Osteoblast (primary cell): ENCODE results near the gene ANKRD33B. TPM values are rescaled to one million over a fixed set of nuclear protein-coding genes. Genes with fewer than 3 reads are reported as not detected.

ENCODE experiments used
- DNase-seq: peaks from one replicate; pipeline ENCODE4 v3.0.0; 2011; ENCODE audit warnings: low spot score, mixed read lengths; ENCODE audit not compliant: insufficient read length; ENCODE audit errors: missing footprints
- H2AFZ ChIP-seq: 2 replicates; pipeline ENCODE4 v1.6.0; 2011; ENCODE audit warnings: mild to moderate bottlenecking, low read length
- H3K27ac ChIP-seq: 2 replicates; pipeline ENCODE4 v1.5.1; 2011; ENCODE audit warnings: mild to moderate bottlenecking, low read depth, low read length, moderate library complexity
- H3K27me3 ChIP-seq: 2 replicates; pipeline ENCODE4 v1.6.0; 2012; ENCODE audit warnings: mild to moderate bottlenecking, control low read depth, inconsistent platforms, low read length, moderate library complexity; ENCODE audit not compliant: insufficient read depth
- H3K36me3 ChIP-seq: 2 replicates; pipeline ENCODE4 v1.5.1; 2011; ENCODE audit warnings: mild to moderate bottlenecking, low read length, control low read depth, moderate library complexity; ENCODE audit not compliant: insufficient read depth
- H3K4me1 ChIP-seq: 2 replicates; pipeline ENCODE4 v1.5.1; 2011; ENCODE audit warnings: mild to moderate bottlenecking, low read length, control low read depth, moderate library complexity; ENCODE audit not compliant: insufficient read depth
- H3K4me2 ChIP-seq: 2 replicates; pipeline ENCODE4 v1.6.0; 2011; ENCODE audit warnings: mild to moderate bottlenecking, low read length; ENCODE audit not compliant: insufficient read depth
- H3K4me3 ChIP-seq: fragments of 200-600 bp; sonication (generic); 3 replicates; pipeline ENCODE4 v1.5.1; 2012; ENCODE audit warnings: mild to moderate bottlenecking, low read length, inconsistent platforms; ENCODE audit not compliant: insufficient read depth
- H3K79me2 ChIP-seq: 2 replicates; pipeline ENCODE4 v1.6.0; 2012; ENCODE audit warnings: mild to moderate bottlenecking, low read length, control low read depth, inconsistent platforms; ENCODE audit not compliant: insufficient read depth
- H3K9me3 ChIP-seq: 2 replicates; pipeline ENCODE4 v1.5.1; 2011; ENCODE audit warnings: low read depth, low read length, control low read depth
- H4K20me1 ChIP-seq: 2 replicates; pipeline ENCODE4 v1.6.0; 2012; ENCODE audit warnings: mild to moderate bottlenecking, low read length, control low read depth; ENCODE audit not compliant: insufficient read depth
- total RNA-seq: library from RNA; depleted of rRNA; stranded (reverse); fragments of >200 nt; gene quantifications from 2 replicates; pipeline ENCODE4 v1.2.3, GENCODE V29; 2012
- TF ChIP-seq, protein P1 (sequence below): IDR thresholded peaks from 2 replicates; pipeline ENCODE4 v1.5.1; 2011; ENCODE audit warnings: mild to moderate bottlenecking, low read depth, low read length, moderate library complexity; ENCODE audit errors: extremely low read depth

The ANKRD33B gene
- total RNA-seq, 1 donor = 5.1 TPM

DNA sequence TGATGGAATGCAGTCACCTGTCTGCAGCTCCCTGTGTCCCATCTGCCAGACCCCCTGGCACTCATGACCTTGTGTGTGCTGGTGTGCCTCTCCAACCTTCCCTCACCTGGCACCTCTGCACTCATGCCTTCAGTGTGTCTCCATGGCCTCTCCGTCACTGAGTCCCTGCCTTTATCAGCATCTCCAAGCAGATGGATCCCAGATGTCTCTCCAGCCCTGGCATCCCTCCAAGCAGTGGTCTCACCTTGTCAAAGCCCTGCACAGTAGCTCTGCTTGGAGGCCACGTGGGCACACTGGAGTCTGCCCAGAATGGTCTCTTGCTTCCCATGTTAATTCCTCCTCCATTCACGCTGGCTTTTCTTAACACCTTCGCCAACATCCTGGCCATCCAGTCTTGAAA is 112.4 kb downstream of the ANKRD33B start:
- Histone ChIP-seq H3K27me3 (no peaks in the 10 kb centered on the region), H3K36me3 (peaks cover 38% of the 10 kb centered on the region), H3K27ac (no peak overlapping the region), H3K4me1 (no peaks in the 10 kb centered on the region), H2AFZ (no peak overlapping the region), H3K4me3 (no peak overlapping the region), H3K79me2 (no peaks in the 10 kb centered on the region), H3K9me3 (no peaks in the 10 kb centered on the region), H4K20me1 (peaks cover 4% of the 10 kb centered on the region), H3K4me2 (no peak overlapping the region)
- DNase-seq = no peak
- TF ChIP-seq, protein P1, sequence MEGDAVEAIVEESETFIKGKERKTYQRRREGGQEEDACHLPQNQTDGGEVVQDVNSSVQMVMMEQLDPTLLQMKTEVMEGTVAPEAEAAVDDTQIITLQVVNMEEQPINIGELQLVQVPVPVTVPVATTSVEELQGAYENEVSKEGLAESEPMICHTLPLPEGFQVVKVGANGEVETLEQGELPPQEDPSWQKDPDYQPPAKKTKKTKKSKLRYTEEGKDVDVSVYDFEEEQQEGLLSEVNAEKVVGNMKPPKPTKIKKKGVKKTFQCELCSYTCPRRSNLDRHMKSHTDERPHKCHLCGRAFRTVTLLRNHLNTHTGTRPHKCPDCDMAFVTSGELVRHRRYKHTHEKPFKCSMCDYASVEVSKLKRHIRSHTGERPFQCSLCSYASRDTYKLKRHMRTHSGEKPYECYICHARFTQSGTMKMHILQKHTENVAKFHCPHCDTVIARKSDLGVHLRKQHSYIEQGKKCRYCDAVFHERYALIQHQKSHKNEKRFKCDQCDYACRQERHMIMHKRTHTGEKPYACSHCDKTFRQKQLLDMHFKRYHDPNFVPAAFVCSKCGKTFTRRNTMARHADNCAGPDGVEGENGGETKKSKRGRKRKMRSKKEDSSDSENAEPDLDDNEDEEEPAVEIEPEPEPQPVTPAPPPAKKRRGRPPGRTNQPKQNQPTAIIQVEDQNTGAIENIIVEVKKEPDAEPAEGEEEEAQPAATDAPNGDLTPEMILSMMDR = no peak

DNA sequence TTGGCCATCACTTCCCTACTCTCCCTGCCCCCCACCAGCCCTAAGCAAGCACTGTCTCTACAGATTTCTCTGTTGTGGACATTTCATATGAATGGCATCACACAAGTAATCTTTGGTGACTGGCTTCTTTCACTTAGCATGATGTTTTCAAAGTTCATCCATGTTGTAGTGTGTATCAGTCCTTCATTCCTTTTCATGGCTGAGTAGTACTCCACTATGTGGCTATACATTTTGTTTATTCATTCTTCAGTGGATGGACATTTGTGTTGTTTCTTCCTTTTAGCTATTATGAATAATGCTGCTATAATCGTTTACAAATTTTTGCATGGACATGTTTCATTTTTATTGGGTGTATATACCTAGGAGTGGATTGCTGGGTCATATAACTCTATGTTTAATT is 113.1 kb downstream of the ANKRD33B start:
- H4K20me1 ChIP-seq = peaks cover 6% of the 10 kb centered on the region
- no peaks in the 10 kb centered on the region for H3K27me3 ChIP-seq
- no peak overlapping the region for H2AFZ ChIP-seq
- H3K4me2 ChIP-seq = no peak overlapping the region
- TF ChIP-seq, protein P1 = no peak
- no peaks in the 10 kb centered on the region for H3K4me1 ChIP-seq
- no peak for DNase-seq
- no peak overlapping the region for H3K27ac ChIP-seq
- no peak overlapping the region for H3K4me3 ChIP-seq
- peaks cover 38% of the 10 kb centered on the region for H3K36me3 ChIP-seq
- no peaks in the 10 kb centered on the region for H3K9me3 ChIP-seq
- no peaks in the 10 kb centered on the region for H3K79me2 ChIP-seq

DNA sequence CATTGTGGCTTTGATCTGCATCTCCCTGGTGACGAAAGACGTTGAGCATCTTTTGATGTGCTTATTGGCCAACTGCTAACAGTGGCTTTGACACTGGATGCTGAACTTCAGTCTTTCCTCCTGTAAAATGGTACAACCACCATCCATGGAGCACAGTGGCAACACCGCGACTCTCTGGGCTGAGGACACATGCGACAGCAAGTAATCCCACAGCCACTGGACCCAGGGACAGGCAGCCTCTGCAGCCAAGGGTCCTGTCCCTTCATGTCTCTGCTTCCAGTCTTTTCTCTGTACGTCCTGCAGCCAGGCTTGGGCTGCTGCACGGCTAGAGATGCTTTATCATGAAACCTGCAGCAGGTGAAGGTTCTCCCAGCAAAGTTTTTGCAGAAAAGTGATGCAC is 113.7 kb downstream of the ANKRD33B start:
- peaks cover 42% of the 10 kb centered on the region for H3K36me3 ChIP-seq
- H3K27ac ChIP-seq = no peak overlapping the region
- H4K20me1 ChIP-seq = peaks cover 8% of the 10 kb centered on the region
- TF ChIP-seq, protein P1 = no peak
- no peaks in the 10 kb centered on the region for H3K4me1 ChIP-seq
- H3K4me2 ChIP-seq = no peak overlapping the region
- no peak overlapping the region for H2AFZ ChIP-seq
- H3K4me3 ChIP-seq = no peak overlapping the region
- H3K9me3 ChIP-seq = no peaks in the 10 kb centered on the region
- no peaks in the 10 kb centered on the region for H3K27me3 ChIP-seq
- DNase-seq = no peak
- no peaks in the 10 kb centered on the region for H3K79me2 ChIP-seq

DNA sequence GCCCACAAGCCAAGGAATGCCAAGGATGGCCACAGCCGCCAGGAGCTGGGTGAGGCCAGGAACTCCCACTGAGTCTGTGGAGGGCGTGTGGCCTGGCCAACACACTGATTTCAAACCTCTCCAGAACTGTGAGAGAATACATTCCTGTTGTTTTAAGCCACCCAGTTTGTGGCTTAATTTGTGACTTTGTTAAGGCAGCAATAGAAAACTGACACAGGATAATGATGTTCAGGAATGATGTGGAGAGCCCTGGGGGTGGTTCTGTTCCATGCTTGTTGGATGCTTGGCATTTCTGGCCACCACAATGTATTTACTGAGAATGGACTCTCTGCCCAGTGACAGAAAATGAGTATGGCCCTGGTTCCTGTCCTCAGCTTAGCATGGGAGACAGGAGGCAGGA is 114.4 kb downstream of the ANKRD33B start:
- Histone ChIP-seq H3K79me2 (no peaks in the 10 kb centered on the region), H4K20me1 (peaks cover 8% of the 10 kb centered on the region), H3K27me3 (no peaks in the 10 kb centered on the region), H3K4me2 (no peak overlapping the region), H2AFZ (no peak overlapping the region), H3K9me3 (no peaks in the 10 kb centered on the region), H3K4me3 (no peak overlapping the region), H3K4me1 (no peaks in the 10 kb centered on the region), H3K27ac (no peak overlapping the region), H3K36me3 (peaks cover 43% of the 10 kb centered on the region)
- DNase-seq = no peak
- TF ChIP-seq, protein P1 = no peak
